K562 (cell line): ENCODE measurements around the gene CDH8. TPM values are rescaled to one million over a fixed set of nuclear protein-coding genes. Genes with fewer than 3 reads are reported as not detected.

Source experiments
- ATAC-seq: fragments of 200-7000 bp; cut with Tn5 transposase; 3 replicates; pipeline ENCODE4 v1.9.1; 2020; ENCODE audit warnings: moderate library complexity
- BruUV-seq: library from RNA; stranded (reverse); fragments of 400-500 nt; replicated peaks from 2 replicates; lab custom pipeline; 2021; lab: Mats Ljungman, UMichigan
- CTCF ChIA-PET: fragments of 300-600 bp; formaldehyde crosslinking; extraction: SDS; loops from one replicate; lab custom pipeline; 2021; ENCODE audit warnings: low intra/inter-chr PET ratio; lab: Yijun Ruan, JAX
- POLR2A ChIA-PET: fragments of 300-600, 350-650 bp; sonication (Branson Sonifier 250); formaldehyde crosslinking; extraction: SDS; loops from one replicate; lab custom pipeline; 2021; ENCODE audit warnings: antibody characterized with exemption, inconsistent platforms; lab: Yijun Ruan, JAX
- DNase-seq, 4 experiments: peaks; one replicate each; pipeline versions ENCODE4 v3.0.0 to v3.0.0-alpha.2; 2011 to 2018; ENCODE audit warnings: low spot score in 3 of 4, mixed read lengths in 3 of 4; ENCODE audit errors: extremely low read depth in 1 of 4
- FAIRE-seq: peaks from 2 replicates; lab custom pipeline; 2011; peaks lifted over from hg19 to GRCh38; lab: Jason Lieb, UNC
- H2AFZ ChIP-seq: 2 replicates; pipeline ENCODE4 v1.6.0; 2011; ENCODE audit warnings: low read depth, low read length, control low read depth, inconsistent platforms
- H3K27ac ChIP-seq: fragments of 200-600 bp; 3 replicates; pipeline ENCODE4 v1.8.0; 2011; ENCODE audit warnings: low read depth, mild to moderate bottlenecking, control low read depth, inconsistent platforms, low read length, moderate library complexity, mixed read lengths; ENCODE audit errors: extremely low read depth
- H3K27me3 ChIP-seq, 2 experiments: fragments of 300-600 bp in 1 of 2; 2 replicates in 1 of 2; 3 replicates in 1 of 2; pipeline versions ENCODE4 v1.6.0 to v1.8.0; 2011; ENCODE audit warnings: inconsistent platforms in 2 of 2, low read length in 2 of 2, mild to moderate bottlenecking in 1 of 2, mixed read lengths in 1 of 2, moderate library complexity in 1 of 2; ENCODE audit not compliant: control insufficient read depth in 2 of 2, insufficient read depth in 2 of 2
- H3K36me3 ChIP-seq: fragments of 300-600 bp; 3 replicates; pipeline ENCODE4 v1.8.0; 2011; ENCODE audit warnings: mild to moderate bottlenecking, low read length, inconsistent platforms; ENCODE audit not compliant: control insufficient read depth, insufficient read depth
- H3K4me1 ChIP-seq, 2 experiments: fragments of 200-600 bp in 1 of 2; replicated peaks in 1 of 2; 2 replicates in 1 of 2; 3 replicates in 1 of 2; pipeline versions ENCODE4 v1.5.1 to v1.8.0; 2011; ENCODE audit warnings: inconsistent platforms in 2 of 2, low read length in 2 of 2, mild to moderate bottlenecking in 1 of 2, mixed read lengths in 1 of 2, moderate library complexity in 1 of 2; ENCODE audit not compliant: control insufficient read depth in 2 of 2, insufficient read depth in 2 of 2
- H3K4me2 ChIP-seq: 2 replicates; pipeline ENCODE4 v1.6.1; 2011; ENCODE audit warnings: low read length, control low read depth, inconsistent platforms, mixed read lengths; ENCODE audit not compliant: insufficient read depth
- H3K4me3 ChIP-seq: fragments of 200-600 bp; sonication (generic), shearing (Covaris generic); 2 replicates; pipeline ENCODE4 v1.5.1; 2016; ENCODE audit warnings: control low read depth, inconsistent platforms
- H3K79me2 ChIP-seq: fragments of 200-600 bp; 3 replicates; pipeline ENCODE4 v1.8.0; 2011; ENCODE audit warnings: low read length, inconsistent platforms; ENCODE audit not compliant: control insufficient read depth, insufficient read depth
- H3K9ac ChIP-seq, 2 experiments: 2 replicates each; pipeline versions ENCODE4 v1.6.0 to v1.6.1; 2011; ENCODE audit warnings: low read depth in 2 of 2, low read length in 2 of 2, control low read depth in 1 of 2, inconsistent platforms in 1 of 2, mild to moderate bottlenecking in 1 of 2, mixed read lengths in 1 of 2; ENCODE audit not compliant: insufficient read depth in 1 of 2
- H3K9me1 ChIP-seq: one replicate; pipeline ENCODE4 v1.6.0; 2011; ENCODE audit warnings: inconsistent platforms, mild to moderate bottlenecking, low read length, moderate library complexity; ENCODE audit not compliant: control insufficient read depth, insufficient read depth
- H3K9me3 ChIP-seq: replicated peaks from 2 replicates; pipeline ENCODE4 v1.5.1; 2011; ENCODE audit warnings: low read depth, low read length, inconsistent platforms; ENCODE audit not compliant: control insufficient read depth, insufficient read depth
- H4K20me1 ChIP-seq: replicated peaks from 2 replicates; pipeline ENCODE4 v1.6.1; 2011; ENCODE audit warnings: low read length, inconsistent platforms, mixed read lengths; ENCODE audit not compliant: control insufficient read depth, insufficient read depth
- ATF6 ChIP-seq: sonication (generic); formaldehyde crosslinking; IDR thresholded peaks from 2 replicates; pipeline ENCODE4 v1.4.0; 2020; ENCODE audit warnings: mild to moderate bottlenecking, missing genetic modification reagents
- CEBPG ChIP-seq, 3 experiments: fragments of 200-800 bp in 1 of 3; sonication (Bioruptor generic) in 1 of 3; sonication (generic) in 1 of 3; formaldehyde crosslinking in 1 of 3; IDR thresholded peaks in 2 of 3; conservative IDR thresholded peaks in 1 of 3; 2 replicates each; pipeline versions ENCODE4 v1.6.1 to v1.8.0; 2016 to 2022; ENCODE audit warnings: missing compliant biosample characterization in 2 of 3, missing genetic modification characterization in 2 of 3, mild to moderate bottlenecking in 1 of 3, missing genetic modification reagents in 1 of 3
- KLF16 ChIP-seq: IDR thresholded peaks from 2 replicates; pipeline ENCODE4 v1.6.1; 2016; ENCODE audit warnings: antibody characterized with exemption
- NR2C1 ChIP-seq, 2 experiments: fragments of 450-650 bp; IDR thresholded peaks; 2 replicates each; pipeline ENCODE4 v1.6.1; 2017; ENCODE audit warnings: mild to moderate bottlenecking in 2 of 2, antibody characterized with exemption in 1 of 2, inconsistent platforms in 1 of 2, missing compliant biosample characterization in 1 of 2, missing genetic modification characterization in 1 of 2
- RFX7 ChIP-seq: fragments of 250-450 bp; sonication (Bioruptor Pico); IDR thresholded peaks from 2 replicates; pipeline ENCODE4 v1.5.1; 2021; ENCODE audit warnings: mild to moderate bottlenecking
- SP1 ChIP-seq: sonication (generic); formaldehyde crosslinking; IDR thresholded peaks from 2 replicates; pipeline ENCODE4 v1.8.1; 2022; ENCODE audit warnings: mild to moderate bottlenecking, missing genetic modification reagents
- TAL1 ChIP-seq: fragments of 450-650 bp; IDR thresholded peaks from 2 replicates; pipeline ENCODE4 v1.6.1; 2016; ENCODE audit warnings: mild to moderate bottlenecking
- ZNF197 ChIP-seq: fragments of 200-800 bp; sonication (Bioruptor generic); IDR thresholded peaks from 2 replicates; pipeline ENCODE4 v1.6.1; 2016; ENCODE audit warnings: low read depth, missing genetic modification characterization, missing compliant biosample characterization
- ZNF609 ChIP-seq: sonication (generic); formaldehyde crosslinking; IDR thresholded peaks from 2 replicates; pipeline ENCODE4 v1.8.1; 2023; ENCODE audit warnings: missing genetic modification reagents, mild to moderate bottlenecking, borderline replicate concordance
- ZSCAN29 ChIP-seq: fragments of 450-650 bp; IDR thresholded peaks from 2 replicates; pipeline ENCODE4 v1.6.1; 2017
- WGBS: fragments of 100-300 bp; shearing (Covaris generic); methylation state at CpG from one replicate; pipeline ENCODE4 v1.1.6; 2016; ENCODE audit warnings: low coverage, mixed read lengths; ENCODE audit not compliant: insufficient coverage; ENCODE audit errors: missing lambda C conversion rate; 5-methylcytosine and 5-hydroxymethylcytosine counted together
- in situ Hi-C: fragments of 300-500 bp; cut with MboI; formaldehyde crosslinking; loops from 4 replicates; pipeline ENCODE4 v1.15.0; 2018; ENCODE audit warnings: inconsistent platforms, mixed read lengths
- intact Hi-C: fragments of 100-400 bp; cut with micrococcal nuclease; formaldehyde crosslinking; loops from 2 replicates; pipeline ENCODE4 v1.14.2; 2022
- polyA plus RNA-seq, 8 experiments: library from polyadenylated mRNA; depleted of rRNA in 4 of 8; stranded (reverse) in 5 of 8; unstranded in 3 of 8; fragments of >200 nt; fragmentation: Nextera tagmentation in 2 of 8; fragmentation: Illumina TruSeq in 1 of 8; extraction: Ambion mirVana in 2 of 8; extraction: Trizol in 1 of 8; gene quantifications; 2 replicates each; pipeline versions ENCODE4 v1.2.1 to v1.2.3, GENCODE V29; 2011 to 2014; ENCODE audit warnings: inconsistent platforms in 1 of 8, missing spikeins in 1 of 8
- total RNA-seq, 7 experiments: library from RNA; depleted of rRNA in 6 of 7; stranded (reverse); fragments of >200 nt in 6 of 7; fragmentation: Illumina TruSeq in 2 of 7; extraction: Trizol in 2 of 7; gene quantifications; 2 replicates each; pipeline versions ENCODE4 v1.2.1 to v1.2.3, GENCODE V29; 2011 to 2021; ENCODE audit warnings: low replicate concordance in 1 of 7
- TF ChIP-seq, protein P1 (sequence below), 2 experiments: fragments of 450-650 bp; IDR thresholded peaks; 2 replicates each; pipeline ENCODE4 v1.6.1; 2016
- TF ChIP-seq, protein P2 (sequence below): IDR thresholded peaks from 2 replicates; pipeline ENCODE4 v1.6.1; 2012; ENCODE audit warnings: low read depth, low read length, improper control_type of control experiment, borderline replicate concordance

The CDH8 gene
- total and polyA plus RNA-seq, 9 of the 15 experiments (the other 6 are each of a cell fraction or from before 2014, with no cell fraction given): 0.22 to 1.4 (median 0.42) TPM; not detected in 4

DNA sequence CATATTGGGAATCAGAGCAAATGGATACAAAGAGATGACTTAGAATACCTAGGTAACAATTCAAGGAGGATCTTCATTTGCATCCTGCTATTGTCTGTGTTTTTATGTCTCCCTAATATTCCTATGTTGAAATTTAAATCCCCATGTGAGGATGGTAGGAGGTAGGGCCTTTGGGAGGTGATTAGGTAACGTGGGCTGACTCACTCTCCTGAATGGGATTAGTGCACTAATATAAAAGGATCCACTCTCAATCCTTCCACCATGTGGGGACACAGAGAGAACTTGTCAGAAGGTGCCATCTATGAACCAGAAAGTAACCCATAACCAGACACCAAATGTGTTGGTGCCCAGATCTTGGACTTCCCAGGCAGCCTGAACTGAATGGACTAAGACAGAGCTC lies 83.4 kb downstream of the CDH8 start:
- Histone ChIP-seq H3K9me1 (no peaks in the 10 kb centered on the region), H3K9me3 (no peaks in the 10 kb centered on the region), H3K4me1 (no peaks in the 10 kb centered on the region), H3K36me3 (no peaks in the 10 kb centered on the region), H3K27me3 (no peaks in the 10 kb centered on the region), H2AFZ (no peak overlapping the region), H3K79me2 (no peaks in the 10 kb centered on the region), H3K9ac (no peak overlapping the region), H3K4me2 (no peak overlapping the region), H3K27ac (no peak overlapping the region), H3K4me3 (no peak overlapping the region), H4K20me1 (no peaks in the 10 kb centered on the region)
- in situ Hi-C loops: no loop called here
- no peak for DNase-seq
- intact Hi-C loops: no loop called here
- 0% methylated on average over 1 of the region's 1 CpG for WGBS
- ATAC-seq: no peak
- no peak for FAIRE-seq
- ChIA-PET POLR2A (no interaction called here), CTCF (no interaction called here)
- BruUV-seq: no TSS peak
- TF ChIP-seq ATF6: no peak
- TF ChIP-seq, protein P1, sequence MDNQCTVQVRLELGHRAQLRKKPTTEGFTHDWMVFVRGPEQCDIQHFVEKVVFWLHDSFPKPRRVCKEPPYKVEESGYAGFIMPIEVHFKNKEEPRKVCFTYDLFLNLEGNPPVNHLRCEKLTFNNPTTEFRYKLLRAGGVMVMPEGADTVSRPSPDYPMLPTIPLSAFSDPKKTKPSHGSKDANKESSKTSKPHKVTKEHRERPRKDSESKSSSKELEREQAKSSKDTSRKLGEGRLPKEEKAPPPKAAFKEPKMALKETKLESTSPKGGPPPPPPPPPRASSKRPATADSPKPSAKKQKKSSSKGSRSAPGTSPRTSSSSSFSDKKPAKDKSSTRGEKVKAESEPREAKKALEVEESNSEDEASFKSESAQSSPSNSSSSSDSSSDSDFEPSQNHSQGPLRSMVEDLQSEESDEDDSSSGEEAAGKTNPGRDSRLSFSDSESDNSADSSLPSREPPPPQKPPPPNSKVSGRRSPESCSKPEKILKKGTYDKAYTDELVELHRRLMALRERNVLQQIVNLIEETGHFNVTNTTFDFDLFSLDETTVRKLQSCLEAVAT (IDR thresholded peaks at IDR 0.05): no peak
- no peak for TF ChIP-seq RFX7
- no peak for TF ChIP-seq NR2C1 (IDR thresholded peaks at IDR 0.05)
- TF ChIP-seq NR2C1 (tag; IDR thresholded peaks at IDR 0.05): no peak
- no peak for TF ChIP-seq TAL1
- TF ChIP-seq SP1 (CRISPR knock-in tag): no peak
- TF ChIP-seq KLF16: no peak
- TF ChIP-seq, protein P2, sequence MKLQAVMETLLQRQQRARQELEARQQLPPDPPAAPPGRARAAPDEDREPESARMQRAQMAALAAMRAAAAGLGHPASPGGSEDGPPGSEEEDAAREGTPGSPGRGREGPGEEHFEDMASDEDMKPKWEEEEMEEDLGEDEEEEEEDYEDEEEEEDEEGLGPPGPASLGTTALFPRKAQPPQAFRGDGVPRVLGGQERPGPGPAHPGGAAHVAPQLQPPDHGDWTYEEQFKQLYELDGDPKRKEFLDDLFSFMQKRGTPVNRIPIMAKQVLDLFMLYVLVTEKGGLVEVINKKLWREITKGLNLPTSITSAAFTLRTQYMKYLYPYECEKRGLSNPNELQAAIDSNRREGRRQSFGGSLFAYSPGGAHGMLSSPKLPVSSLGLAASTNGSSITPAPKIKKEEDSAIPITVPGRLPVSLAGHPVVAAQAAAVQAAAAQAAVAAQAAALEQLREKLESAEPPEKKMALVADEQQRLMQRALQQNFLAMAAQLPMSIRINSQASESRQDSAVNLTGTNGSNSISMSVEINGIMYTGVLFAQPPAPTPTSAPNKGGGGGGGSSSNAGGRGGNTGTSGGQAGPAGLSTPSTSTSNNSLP: no peak
- no peak for TF ChIP-seq ZSCAN29
- TF ChIP-seq CEBPG (CRISPR knock-in tag; IDR thresholded peaks at IDR 0.05): no peak
- no peak for TF ChIP-seq CEBPG (tag; conservative IDR thresholded peaks at IDR 0.05 in 1 of 2, IDR thresholded peaks at IDR 0.05 in 1 of 2)
- TF ChIP-seq ZNF609 (CRISPR knock-in tag): no peak
- TF ChIP-seq ZNF197 (CRISPR knock-in tag): no peak
